DND-41 (cell line): ENCODE data around the gene JAK2.

Experiments used
- ATAC-seq: fragments of 200-7000 bp; cut with Tn5 transposase; 3 replicates; pipeline ENCODE4 v1.9.1; 2021; ENCODE audit warnings: low read depth; ENCODE audit not compliant: insufficient read depth
- DNase-seq: peaks from one replicate; pipeline ENCODE4 v3.0.0-alpha.2; 2020
- H2AFZ ChIP-seq: 2 replicates; pipeline ENCODE4 v1.6.0; 2012; ENCODE audit warnings: low read depth, low read length
- H3K27ac ChIP-seq: 2 replicates; pipeline ENCODE4 v1.5.1; 2012; ENCODE audit warnings: low read length, inconsistent platforms
- H3K27me3 ChIP-seq: fragments of 200-600 bp; sonication (generic); 2 replicates; pipeline ENCODE4 v1.6.0; 2012; ENCODE audit warnings: low read length, mild to moderate bottlenecking, inconsistent platforms; ENCODE audit not compliant: insufficient read depth, poor library complexity
- H3K36me3 ChIP-seq: 2 replicates; pipeline ENCODE4 v1.5.1; 2012; ENCODE audit warnings: low read length, inconsistent platforms; ENCODE audit not compliant: insufficient read depth
- H3K4me1 ChIP-seq: 2 replicates; pipeline ENCODE4 v1.5.1; 2012; ENCODE audit warnings: mild to moderate bottlenecking, low read length; ENCODE audit not compliant: insufficient read depth
- H3K4me2 ChIP-seq: 2 replicates; pipeline ENCODE4 v1.6.0; 2012; ENCODE audit warnings: mild to moderate bottlenecking, moderate library complexity, low read length, inconsistent platforms; ENCODE audit not compliant: insufficient read depth
- H3K4me3 ChIP-seq, 2 experiments: fragments of 200-600 bp in 1 of 2; shearing (Covaris generic) in 1 of 2; 2 replicates each; pipeline ENCODE4 v1.5.1; 2012 to 2016; ENCODE audit warnings: inconsistent platforms in 2 of 2, low read length in 2 of 2, mild to moderate bottlenecking in 2 of 2, low read depth in 1 of 2, moderate library complexity in 1 of 2
- H3K79me2 ChIP-seq: 2 replicates; pipeline ENCODE4 v1.6.0; 2012; ENCODE audit warnings: low read length, inconsistent platforms; ENCODE audit not compliant: insufficient read depth
- H3K9ac ChIP-seq: 2 replicates; pipeline ENCODE4 v1.6.0; 2012; ENCODE audit warnings: low read depth, mild to moderate bottlenecking, inconsistent platforms, low read length, moderate library complexity
- H3K9me3 ChIP-seq: 2 replicates; pipeline ENCODE4 v1.5.1; 2012; ENCODE audit warnings: low read length, moderate library complexity, mild to moderate bottlenecking, inconsistent platforms; ENCODE audit not compliant: insufficient read depth, severe bottlenecking
- H4K20me1 ChIP-seq: 2 replicates; pipeline ENCODE4 v1.6.0; 2012; ENCODE audit warnings: low read length; ENCODE audit not compliant: insufficient read depth
- CTCF ChIP-seq: IDR thresholded peaks from 2 replicates; pipeline ENCODE4 v1.5.1; 2012; ENCODE audit warnings: borderline replicate concordance, low read length, moderate library complexity, mild to moderate bottlenecking; ENCODE audit not compliant: poor library complexity, severe bottlenecking; ENCODE audit errors: extremely low read depth
- EZH2 ChIP-seq: IDR thresholded peaks from 3 replicates; pipeline ENCODE4 v1.6.1; 2012; ENCODE audit warnings: borderline replicate concordance, low read depth, mild to moderate bottlenecking, moderate library complexity, low read length, inconsistent platforms; ENCODE audit not compliant: severe bottlenecking

The JAK2 gene

GRCh38 chr9:4987961-4988421 lies 2.9 kb downstream of the JAK2 start:
- no peak overlapping the region for H3K4me3 ChIP-seq
- H3K27ac ChIP-seq, result no peak overlapping the region; the same call in 1 of the 2 replicates
- no peak overlapping the region for H3K9ac ChIP-seq
- H3K4me1 ChIP-seq, result peaks cover 45% of the 10 kb centered on the region
- no peaks in the 10 kb centered on the region for H4K20me1 ChIP-seq
- no peak; the same call in 2 of the 3 replicates for ATAC-seq
- no peaks in the 10 kb centered on the region for H3K27me3 ChIP-seq
- H3K4me2 ChIP-seq, result peak overlapping the region; percentile 43; the same call in 1 of the 2 replicates
- peaks cover 10% of the 10 kb centered on the region; the same call in 1 of the 2 replicates for H3K79me2 ChIP-seq
- H2AFZ ChIP-seq, result no peak overlapping the region
- peaks cover 13% of the 10 kb centered on the region for H3K36me3 ChIP-seq
- DNase-seq, result peak; percentile 58
- no peak for TF ChIP-seq EZH2
- TF ChIP-seq CTCF, result peak; percentile 79
- H3K9me3 ChIP-seq, result peaks cover 4% of the 10 kb centered on the region

GRCh38 chr9:4992872-4993271 lies 7.8 kb downstream of the JAK2 start:
- Histone ChIP-seq H4K20me1 (no peaks in the 10 kb centered on the region), H3K4me1 (peaks cover 9% of the 10 kb centered on the region), H3K4me3 (no peak overlapping the region), H3K4me2 (no peak overlapping the region), H3K27ac (no peak overlapping the region), H3K9ac (no peak overlapping the region), H3K9me3 (peaks cover 5% of the 10 kb centered on the region), H3K36me3 (peaks cover 15% of the 10 kb centered on the region), H3K79me2 (peaks cover 9% of the 10 kb centered on the region; the same call in 1 of the 2 replicates), H3K27me3 (no peaks in the 10 kb centered on the region), H2AFZ (no peak overlapping the region)
- DNase-seq, result no peak
- TF ChIP-seq EZH2 (no peak), CTCF (no peak)
- no peak for ATAC-seq

GRCh38 chr9:4994166-4994890 lies 9.3 kb downstream of the JAK2 start:
- peaks cover 9% of the 10 kb centered on the region; the same call in 1 of the 2 replicates for H3K79me2 ChIP-seq
- H3K9ac ChIP-seq, result no peak overlapping the region
- ATAC-seq (no peak), DNase-seq (no peak)
- H3K9me3 ChIP-seq, result peaks cover 5% of the 10 kb centered on the region
- H3K36me3 ChIP-seq, result peaks cover 15% of the 10 kb centered on the region
- H3K4me3 ChIP-seq, result no peak overlapping the region
- H3K27ac ChIP-seq, result no peak overlapping the region
- H3K4me2 ChIP-seq, result no peak overlapping the region
- peaks cover 3% of the 10 kb centered on the region; the same call in 1 of the 2 replicates for H3K4me1 ChIP-seq
- no peaks in the 10 kb centered on the region for H4K20me1 ChIP-seq
- H2AFZ ChIP-seq, result no peak overlapping the region
- H3K27me3 ChIP-seq, result no peaks in the 10 kb centered on the region
- TF ChIP-seq CTCF (no peak), EZH2 (no peak)
